ENCODE data around the gene TFRC.
"Not testable (repeated sequence)": the region's sequence is repeated elsewhere in the genome, so short reads cannot be mapped to it uniquely, and the experiment has no call there.

Gene TFRC

GRCh38 chr3:196072313-196072712 lies 9.6 kb downstream of the TFRC start:
- POLR2A ChIA-PET: no interaction called here

DNA sequence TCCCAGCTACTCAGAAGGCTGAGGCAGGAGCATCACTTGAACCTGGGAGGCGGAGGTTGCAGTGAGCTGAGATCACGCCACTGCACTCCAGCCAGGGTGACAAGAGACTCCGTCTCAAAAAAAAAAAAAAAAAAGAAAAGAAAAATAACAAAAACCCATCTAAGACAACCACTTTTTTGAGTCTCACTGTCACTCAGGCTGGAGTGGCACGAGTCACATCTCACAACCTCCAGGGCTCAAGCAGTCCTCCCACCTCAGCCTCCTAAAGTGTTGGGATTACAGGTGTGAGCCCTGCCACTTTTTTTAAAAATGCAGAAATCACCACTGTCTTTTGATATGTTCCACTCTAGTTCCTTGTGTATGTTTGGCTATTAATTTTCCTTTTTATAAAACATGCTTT lies 13.1 kb downstream of the TFRC start:
- H3K4me3 ChIP-seq (ENCODE audit: control insufficient read depth in 1 of 7, extremely low read depth in 1 of 7, insufficient read depth in 4 of 7, low read depth in 2 of 7, low read length in 6 of 7); H3K4me1 ChIP-seq (ENCODE audit: control extremely low read depth in 1 of 4, control insufficient read depth in 4 of 4, insufficient read depth in 4 of 4, low read length in 3 of 4); DNase-seq; H3K9me3 ChIP-seq (ENCODE audit: control extremely low read depth in 1 of 5, control insufficient read depth in 4 of 5, insufficient read depth in 2 of 5, low read depth in 1 of 5, low read length in 4 of 5); H3K27me3 ChIP-seq (replicated peaks in 2 of 5; ENCODE audit: control insufficient read depth in 4 of 5, insufficient read depth in 5 of 5, low read length in 4 of 5); H3K27ac ChIP-seq (ENCODE audit: insufficient read depth in 1 of 2, low read depth in 1 of 2, low read length in 2 of 2, poor library complexity in 1 of 2, severe bottlenecking in 2 of 2); POLR2A ChIA-PET: not testable (repeated sequence)
- H3K36me3 ChIP-seq (ENCODE audit: control insufficient read depth in 4 of 4, insufficient read depth in 4 of 4, low read length in 3 of 4): peaks cover 42 to 97% (median 71%) of the 10 kb centered on the region in 4 experiments
- CTCF ChIA-PET: interaction anchor here (3.0 to 15.0 kb wide), 2 partner anchors 11 to 123 kb away, joined by 17 to 542 read pairs; no protein-coding TSS in a partner anchor
- no CpG with 5 or more reads among the region's 4 CpGs for WGBS (ENCODE audit: insufficient coverage)

More at GRCh38 chr3:196072313-196072712, 9.6 kb downstream of the TFRC start:
- CTCF ChIA-PET: interaction anchor here (0.6 to 15.0 kb wide), 14 partner anchors 8 to 196 kb away, joined by 3 to 542 read pairs (median 5); no protein-coding TSS in a partner anchor
- no CpG with 5 or more reads among the region's 1 CpG for WGBS (ENCODE audit: insufficient coverage)
- DNase-seq: no peak
- H3K4me1 ChIP-seq (ENCODE audit: control extremely low read depth in 1 of 4, control insufficient read depth in 4 of 4, insufficient read depth in 4 of 4, low read length in 3 of 4): peaks cover 0 to 4% (median 1%) of the 10 kb centered on the region in 4 experiments
- no peaks in the 10 kb centered on the region for H3K27me3 ChIP-seq (replicated peaks in 2 of 5; ENCODE audit: control insufficient read depth in 4 of 5, insufficient read depth in 5 of 5, low read length in 4 of 5)
- H3K27ac ChIP-seq (ENCODE audit: insufficient read depth in 1 of 2, low read depth in 1 of 2, low read length in 2 of 2, poor library complexity in 1 of 2, severe bottlenecking in 2 of 2): no peak overlapping the region
- no peak overlapping the region for H3K4me3 ChIP-seq (ENCODE audit: control insufficient read depth in 1 of 7, extremely low read depth in 1 of 7, insufficient read depth in 4 of 7, low read depth in 2 of 7, low read length in 6 of 7)
- H3K9me3 ChIP-seq (ENCODE audit: control extremely low read depth in 1 of 5, control insufficient read depth in 4 of 5, insufficient read depth in 2 of 5, low read depth in 1 of 5, low read length in 4 of 5): no peaks in the 10 kb centered on the region
- peaks cover 27 to 91% (median 71%) of the 10 kb centered on the region in 4 experiments for H3K36me3 ChIP-seq (ENCODE audit: control insufficient read depth in 4 of 4, insufficient read depth in 4 of 4, low read length in 3 of 4)

DNA sequence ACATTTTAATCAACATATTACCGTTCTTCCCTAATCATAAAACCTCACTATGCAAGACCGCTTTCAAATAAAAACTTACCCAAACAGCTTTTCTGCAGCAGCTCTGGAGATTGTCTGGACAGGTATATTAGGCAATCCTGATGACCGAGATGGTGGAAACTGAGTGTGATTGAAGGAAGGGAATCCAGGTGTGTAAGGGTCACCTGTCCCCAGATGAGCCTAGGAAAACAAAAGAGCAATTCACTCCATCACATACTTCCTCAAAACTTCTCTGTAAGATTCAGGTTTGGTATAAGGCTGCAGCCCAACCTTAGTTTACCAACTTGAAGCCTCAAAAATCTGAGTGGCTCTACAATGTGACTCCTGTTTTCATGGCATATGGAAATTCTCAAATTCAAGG lies 14.5 kb downstream of the TFRC start:
- POLR2A ChIA-PET: no interaction called here
- H3K36me3 ChIP-seq (ENCODE audit: control insufficient read depth in 4 of 4, insufficient read depth in 4 of 4, low read length in 3 of 4): peaks cover 45 to 96% (median 73%) of the 10 kb centered on the region in 4 experiments
- CTCF ChIA-PET: interaction anchor here (1.0 to 15.0 kb wide), 2 partner anchors 11 to 124 kb away, joined by 3 to 542 read pairs; no protein-coding TSS in a partner anchor

DNA sequence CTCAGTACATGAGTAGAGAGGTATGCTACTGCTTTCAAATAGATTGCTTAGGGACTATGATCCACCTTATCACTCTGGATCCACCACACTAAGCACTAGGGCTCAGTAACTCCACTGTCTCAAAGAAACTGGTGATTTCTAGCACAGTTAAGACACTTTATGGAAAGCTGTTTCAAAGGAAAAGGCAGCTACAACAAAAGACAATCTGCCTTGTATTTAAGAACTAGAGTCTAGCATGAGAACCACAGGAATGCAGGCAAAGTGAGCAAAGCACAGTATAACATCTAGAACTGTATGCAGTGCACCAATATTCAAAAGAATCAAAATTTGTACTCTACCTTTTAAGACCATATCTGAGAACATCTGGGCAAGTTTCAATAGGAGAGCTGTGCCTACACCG lies 17.9 kb downstream of the TFRC start:
- H3K27me3 ChIP-seq (replicated peaks in 2 of 5; ENCODE audit: control insufficient read depth in 4 of 5, insufficient read depth in 5 of 5, low read length in 4 of 5): no peaks in the 10 kb centered on the region
- ChIA-PET POLR2A (interaction anchor here (0.5 kb wide), 1 partner anchor 11 kb away, joined by 6 read pairs; no protein-coding TSS in a partner anchor), CTCF (interaction anchor here (0.6 to 2.5 kb wide), 7 partner anchors 8 to 370 kb away, joined by 3 to 18 read pairs (median 5); no protein-coding TSS in a partner anchor)
- no CpG with 5 or more reads among the region's 1 CpG for WGBS (ENCODE audit: insufficient coverage)
- DNase-seq: no peak
- H3K36me3 ChIP-seq (ENCODE audit: control insufficient read depth in 4 of 4, insufficient read depth in 4 of 4, low read length in 3 of 4): peaks cover 40 to 94% (median 68%) of the 10 kb centered on the region in 4 experiments
- H3K9me3 ChIP-seq (ENCODE audit: control extremely low read depth in 1 of 5, control insufficient read depth in 4 of 5, insufficient read depth in 2 of 5, low read depth in 1 of 5, low read length in 4 of 5): no peaks in the 10 kb centered on the region
- H3K4me3 ChIP-seq (ENCODE audit: control insufficient read depth in 1 of 7, extremely low read depth in 1 of 7, insufficient read depth in 4 of 7, low read depth in 2 of 7, low read length in 6 of 7): no peak overlapping the region
- no peaks in the 10 kb centered on the region for H3K4me1 ChIP-seq (ENCODE audit: control extremely low read depth in 1 of 4, control insufficient read depth in 4 of 4, insufficient read depth in 4 of 4, low read length in 3 of 4)
- H3K27ac ChIP-seq (ENCODE audit: insufficient read depth in 1 of 2, low read depth in 1 of 2, low read length in 2 of 2, poor library complexity in 1 of 2, severe bottlenecking in 2 of 2): no peak overlapping the region

More for the DNA sequence above, 14.5 kb downstream of the TFRC start:
- Histone ChIP-seq H3K4me3 (ENCODE audit: control insufficient read depth in 1 of 7, extremely low read depth in 1 of 7, insufficient read depth in 4 of 7, low read depth in 2 of 7, low read length in 6 of 7) (no peak overlapping the region), H3K27me3 (replicated peaks in 2 of 5; ENCODE audit: control insufficient read depth in 4 of 5, insufficient read depth in 5 of 5, low read length in 4 of 5) (no peaks in the 10 kb centered on the region), H3K27ac (ENCODE audit: insufficient read depth in 1 of 2, low read depth in 1 of 2, low read length in 2 of 2, poor library complexity in 1 of 2, severe bottlenecking in 2 of 2) (no peak overlapping the region), H3K9me3 (ENCODE audit: control extremely low read depth in 1 of 5, control insufficient read depth in 4 of 5, insufficient read depth in 2 of 5, low read depth in 1 of 5, low read length in 4 of 5) (no peaks in the 10 kb centered on the region), H3K4me1 (ENCODE audit: control extremely low read depth in 1 of 4, control insufficient read depth in 4 of 4, insufficient read depth in 4 of 4, low read length in 3 of 4) (no peaks in the 10 kb centered on the region)
- no peak for DNase-seq
- no CpG with 5 or more reads among the region's 3 CpGs for WGBS (ENCODE audit: insufficient coverage)

DNA sequence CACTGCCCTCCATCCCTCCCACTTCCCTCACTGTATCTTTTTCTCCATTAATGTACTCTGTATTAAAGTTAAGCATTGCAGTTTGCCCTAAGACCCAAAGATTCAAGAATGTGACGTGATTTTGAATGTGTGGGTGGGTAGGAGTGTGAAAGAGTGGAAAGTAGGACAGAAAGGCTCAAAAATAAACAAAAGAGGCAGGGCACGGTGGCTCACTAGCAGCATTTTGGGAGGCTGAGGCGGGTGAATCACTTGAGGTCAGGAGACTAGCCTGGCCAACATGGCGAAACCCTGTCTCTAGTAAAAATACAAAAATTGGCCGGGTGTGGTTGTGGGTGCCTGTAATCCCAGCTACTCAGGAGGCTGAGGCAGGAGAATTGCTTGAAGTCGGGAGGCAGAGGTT lies 18.4 kb downstream of the TFRC start:
- ChIA-PET CTCF (interaction anchor here (1.1 to 2.8 kb wide), 5 partner anchors 9 to 136 kb away, joined by 3 to 18 read pairs (median 8); no protein-coding TSS in a partner anchor), POLR2A (no interaction called here)
- Histone ChIP-seq H3K27ac (ENCODE audit: insufficient read depth in 1 of 2, low read depth in 1 of 2, low read length in 2 of 2, poor library complexity in 1 of 2, severe bottlenecking in 2 of 2) (no peak overlapping the region), H3K4me1 (ENCODE audit: control extremely low read depth in 1 of 4, control insufficient read depth in 4 of 4, insufficient read depth in 4 of 4, low read length in 3 of 4) (no peaks in the 10 kb centered on the region), H3K36me3 (ENCODE audit: control insufficient read depth in 4 of 4, insufficient read depth in 4 of 4, low read length in 3 of 4) (peaks cover 40 to 94% (median 66%) of the 10 kb centered on the region in 4 experiments), H3K27me3 (replicated peaks in 2 of 5; ENCODE audit: control insufficient read depth in 4 of 5, insufficient read depth in 5 of 5, low read length in 4 of 5) (no peaks in the 10 kb centered on the region), H3K4me3 (ENCODE audit: control insufficient read depth in 1 of 7, extremely low read depth in 1 of 7, insufficient read depth in 4 of 7, low read depth in 2 of 7, low read length in 6 of 7) (no peak overlapping the region), H3K9me3 (ENCODE audit: control extremely low read depth in 1 of 5, control insufficient read depth in 4 of 5, insufficient read depth in 2 of 5, low read depth in 1 of 5, low read length in 4 of 5) (no peaks in the 10 kb centered on the region)
- 96% methylated on average over 6 of the region's 6 CpGs for WGBS (ENCODE audit: insufficient coverage)
- DNase-seq: no peak

- ChIA-PET POLR2A (no interaction called here), CTCF (interaction anchor here (2.8 kb wide), 1 partner anchor 134 kb away, joined by 8 read pairs; no protein-coding TSS in a partner anchor)
- Histone ChIP-seq H3K27me3 (replicated peaks in 2 of 5; ENCODE audit: control insufficient read depth in 4 of 5, insufficient read depth in 5 of 5, low read length in 4 of 5) (no peaks in the 10 kb centered on the region), H3K36me3 (ENCODE audit: control insufficient read depth in 4 of 4, insufficient read depth in 4 of 4, low read length in 3 of 4) (peaks cover 40 to 94% (median 68%) of the 10 kb centered on the region in 4 experiments), H3K27ac (ENCODE audit: insufficient read depth in 1 of 2, low read depth in 1 of 2, low read length in 2 of 2, poor library complexity in 1 of 2, severe bottlenecking in 2 of 2) (no peak overlapping the region), H3K4me3 (ENCODE audit: control insufficient read depth in 1 of 7, extremely low read depth in 1 of 7, insufficient read depth in 4 of 7, low read depth in 2 of 7, low read length in 6 of 7) (no peak overlapping the region), H3K4me1 (ENCODE audit: control extremely low read depth in 1 of 4, control insufficient read depth in 4 of 4, insufficient read depth in 4 of 4, low read length in 3 of 4) (no peaks in the 10 kb centered on the region), H3K9me3 (ENCODE audit: control extremely low read depth in 1 of 5, control insufficient read depth in 4 of 5, insufficient read depth in 2 of 5, low read depth in 1 of 5, low read length in 4 of 5) (no peaks in the 10 kb centered on the region)
- no peak for DNase-seq
Observed at GRCh38 chr3:196063049-196063448, 18.8 kb downstream of the TFRC start.

- DNase-seq: no peak
- Histone ChIP-seq H3K9me3 (ENCODE audit: control extremely low read depth in 1 of 5, control insufficient read depth in 4 of 5, insufficient read depth in 2 of 5, low read depth in 1 of 5, low read length in 4 of 5) (no peaks in the 10 kb centered on the region), H3K4me3 (ENCODE audit: control insufficient read depth in 1 of 7, extremely low read depth in 1 of 7, insufficient read depth in 4 of 7, low read depth in 2 of 7, low read length in 6 of 7) (no peak overlapping the region), H3K27ac (ENCODE audit: insufficient read depth in 1 of 2, low read depth in 1 of 2, low read length in 2 of 2, poor library complexity in 1 of 2, severe bottlenecking in 2 of 2) (no peak overlapping the region), H3K4me1 (ENCODE audit: control extremely low read depth in 1 of 4, control insufficient read depth in 4 of 4, insufficient read depth in 4 of 4, low read length in 3 of 4) (no peaks in the 10 kb centered on the region), H3K36me3 (ENCODE audit: control insufficient read depth in 4 of 4, insufficient read depth in 4 of 4, low read length in 3 of 4) (peaks cover 42 to 93% (median 66%) of the 10 kb centered on the region in 4 experiments), H3K27me3 (replicated peaks in 2 of 5; ENCODE audit: control insufficient read depth in 4 of 5, insufficient read depth in 5 of 5, low read length in 4 of 5) (no peaks in the 10 kb centered on the region)
- CTCF ChIA-PET: interaction anchor here (1.1 to 2.8 kb wide), 2 partner anchors 13 to 136 kb away, joined by 3 to 8 read pairs; no protein-coding TSS in a partner anchor
- POLR2A ChIA-PET: no interaction called here
- WGBS (ENCODE audit: insufficient coverage): 100% methylated on average over 1 of the region's 1 CpG
Observed at GRCh38 chr3:196060834-196061233, 21.1 kb downstream of the TFRC start.

Measured in common myeloid progenitor, CD34-positive (primary cell).